GM21717 (cell line): ENCODE data around the gene WWP2.
"Not testable (repeated sequence)": the region's sequence is repeated elsewhere in the genome, so short reads cannot be mapped to it uniquely, and the experiment has no call there.

Experiments
- ATAC-seq: cut with Tn5 transposase; IDR thresholded peaks from one replicate; pipeline ENCODE4 v1.9.1; 2021; ENCODE audit warnings: mild to moderate bottlenecking, moderate library complexity; ENCODE audit not compliant: unreplicated experiment

WWP2 gene

DNA sequence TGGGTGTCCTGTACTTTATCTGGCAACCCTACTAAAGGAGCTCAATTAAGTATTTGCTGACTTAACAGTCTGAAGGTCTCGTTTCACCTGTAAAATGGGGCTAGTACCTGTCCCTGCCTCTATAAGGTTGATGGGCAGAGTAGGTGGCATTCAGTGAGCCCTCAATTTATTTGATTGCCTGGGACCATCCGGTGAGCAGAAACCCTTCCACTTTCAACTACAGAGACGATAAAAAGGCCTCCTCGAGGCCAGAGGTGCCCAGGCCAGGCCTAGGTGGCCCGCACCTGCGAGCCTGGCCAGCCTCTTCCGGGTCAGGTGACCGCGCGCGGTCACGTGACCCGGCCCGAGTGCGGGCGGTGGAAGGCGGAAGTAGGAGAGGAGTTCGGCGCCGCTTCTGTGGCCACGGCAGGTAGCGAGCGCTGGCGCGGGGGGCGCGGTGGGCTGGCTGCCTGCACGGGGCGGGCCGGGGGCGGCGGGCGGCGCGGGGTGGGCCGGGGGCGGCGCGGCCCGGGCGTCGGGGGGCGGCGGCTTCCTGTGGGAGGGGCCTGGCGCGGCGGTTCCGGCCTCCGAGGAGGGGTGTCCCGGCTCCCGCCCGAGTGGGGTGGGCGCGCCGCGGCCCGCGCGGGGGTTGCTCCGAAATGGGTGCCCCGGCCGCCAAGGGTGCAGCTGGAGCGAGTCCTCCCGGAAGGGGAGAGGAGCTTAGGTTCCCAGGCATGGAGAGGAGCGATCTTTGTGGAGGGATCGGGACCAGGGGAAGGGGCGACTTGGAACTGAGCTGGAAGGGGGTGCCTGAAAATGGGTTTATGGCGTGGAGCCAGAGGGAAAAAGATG, at the start of gene WWP2:
Gene WWP2, plus strand, starts transcription at position 350 of the 831 bp plus-strand sequence. CDS start 24,679 bp downstream, outside the sequence.
- ATAC-seq: peak; percentile 67

GRCh38 chr16:69712914-69713581, 49.1 kb upstream of the WWP2 start:
- ATAC-seq: no peak

- no peak for ATAC-seq
These were observed 45.1 kb upstream of the WWP2 start for GRCh38 chr16:69717066-69717465.

GRCh38 chr16:69718111-69718764, 43.9 kb upstream of the WWP2 start:
- ATAC-seq: no peak

- no peak for ATAC-seq
These were observed 41.2 kb upstream of the WWP2 start for GRCh38 chr16:69720822-69721430.

DNA sequence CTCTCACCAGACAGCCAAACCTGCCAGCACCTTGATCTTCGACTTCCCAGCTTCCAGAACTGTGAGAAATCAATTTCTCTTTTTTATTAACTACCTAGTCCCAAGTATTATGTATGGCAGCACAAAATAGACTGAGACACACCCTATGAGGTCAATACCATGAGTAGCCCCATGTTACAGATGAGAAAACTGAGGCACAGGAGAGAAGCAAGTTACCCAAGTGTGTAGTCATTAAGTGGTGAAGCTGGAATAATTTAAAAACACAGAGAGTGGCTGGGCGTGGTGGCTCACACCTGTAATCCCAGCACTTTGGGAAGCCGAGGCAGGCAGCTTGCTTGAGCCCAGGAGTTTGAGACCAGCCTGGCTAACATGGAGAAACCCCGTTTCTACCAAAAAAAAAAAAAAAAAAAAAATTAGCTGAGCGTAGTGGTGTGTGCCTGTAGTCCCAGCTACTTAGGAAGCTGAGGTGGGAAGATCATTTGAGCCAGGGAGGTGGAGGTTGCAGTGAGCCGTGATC, 40.6 kb upstream of the WWP2 start:
- no peak for ATAC-seq

DNA sequence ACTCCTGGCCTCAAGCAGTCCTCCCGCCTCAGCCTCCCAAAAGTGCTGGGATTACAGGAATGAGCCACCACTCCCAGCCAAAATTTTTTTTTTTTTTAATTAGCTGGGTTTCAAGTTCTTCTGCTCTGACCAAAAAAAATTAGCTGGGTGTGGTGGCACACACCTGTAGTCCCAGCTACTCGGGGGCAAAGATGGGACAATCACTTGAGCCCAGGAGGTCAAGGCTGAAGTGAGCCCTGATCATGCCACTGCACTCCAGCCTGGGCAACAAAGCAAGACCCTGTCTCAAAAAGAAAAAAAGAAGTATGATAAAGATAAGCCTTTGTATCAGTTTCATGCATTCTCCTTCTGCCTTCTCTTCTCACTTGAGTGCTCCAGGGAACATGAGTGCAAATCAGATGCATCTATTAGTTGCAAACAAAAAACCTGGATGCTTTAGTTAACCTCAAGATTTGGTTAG, 37.7 kb upstream of the WWP2 start:
- no peak for ATAC-seq

- ATAC-seq: no peak
These were observed 37.1 kb upstream of the WWP2 start for GRCh38 chr16:69724981-69725479.

GRCh38 chr16:69725480-69726312, 36.4 kb upstream of the WWP2 start:
- ATAC-seq: no peak

- peak; percentile 97 for ATAC-seq
These were observed 35.6 kb upstream of the WWP2 start, which contains the start of gene NQO1 for GRCh38 chr16:69726313-69727060. TSS of gene NQO1 (minus strand) at chr16:69726560. CDS start at chr16:69726439, 121 bp downstream.

GRCh38 chr16:69727916-69728270, 34.2 kb upstream of the WWP2 start:
- no peak for ATAC-seq

DNA sequence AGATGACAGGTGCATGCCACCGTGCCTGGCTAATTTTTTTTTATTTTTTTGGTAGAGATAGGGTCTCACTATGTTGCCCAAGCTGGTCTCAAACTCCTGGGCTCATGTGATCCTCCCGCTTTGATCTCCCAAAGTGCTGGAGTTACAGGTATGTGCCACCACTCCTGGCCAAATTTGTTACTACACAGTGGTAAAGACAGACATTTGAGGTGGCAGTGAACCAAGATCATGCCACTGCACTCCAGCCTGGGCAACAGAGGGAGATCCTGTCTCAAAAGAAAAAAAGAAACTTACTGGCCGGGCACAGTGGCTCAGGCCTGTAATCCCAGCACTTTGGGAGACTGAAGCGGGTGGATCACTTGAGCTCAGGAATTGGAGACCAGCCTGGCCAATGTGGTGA, 33.1 kb upstream of the WWP2 start:
- ATAC-seq: not testable (repeated sequence)

DNA sequence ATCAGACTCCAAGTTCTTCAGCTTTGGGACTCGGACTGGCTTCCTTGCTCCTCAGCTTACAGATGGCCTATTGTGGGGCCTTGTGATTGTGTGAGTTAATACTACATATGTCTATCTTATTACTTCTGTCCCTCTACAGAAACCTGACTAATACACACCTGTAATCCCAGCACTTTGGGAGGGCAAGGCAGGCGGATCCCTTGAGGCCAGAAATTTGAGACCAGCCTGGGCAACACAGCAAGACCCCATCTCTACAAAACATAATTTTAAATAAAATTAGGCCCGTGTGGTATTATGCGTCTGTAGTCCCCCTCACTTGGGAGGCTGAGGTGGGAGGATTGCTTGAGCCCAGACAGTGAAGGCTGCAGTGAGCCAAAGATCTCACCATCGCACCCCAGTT, 30.9 kb upstream of the WWP2 start:
- not testable (repeated sequence) for ATAC-seq

GRCh38 chr16:69732101-69732500, 30.0 kb upstream of the WWP2 start:
- ATAC-seq: no peak

DNA sequence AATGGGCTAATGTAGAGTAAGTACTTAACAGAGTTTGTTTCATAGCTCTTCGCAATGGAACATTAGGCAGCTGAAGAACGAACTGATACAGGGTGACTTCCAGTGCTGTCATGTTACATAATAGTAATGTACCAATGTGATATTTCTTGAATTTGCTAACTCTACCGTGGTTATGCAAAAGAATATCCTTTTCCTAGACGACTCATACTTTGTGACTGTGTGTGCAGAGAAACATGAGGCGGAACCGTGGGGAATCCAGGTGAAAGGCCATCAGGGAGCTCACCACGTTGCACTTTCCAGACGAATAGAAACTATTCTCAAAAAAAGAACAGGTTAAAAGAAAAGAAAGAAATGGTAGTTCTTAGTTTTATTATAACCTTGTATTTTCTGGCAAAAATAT, 20.6 kb upstream of the WWP2 start:
- no peak for ATAC-seq

GRCh38 chr16:69741951-69742904, 19.9 kb upstream of the WWP2 start:
- ATAC-seq: no peak

DNA sequence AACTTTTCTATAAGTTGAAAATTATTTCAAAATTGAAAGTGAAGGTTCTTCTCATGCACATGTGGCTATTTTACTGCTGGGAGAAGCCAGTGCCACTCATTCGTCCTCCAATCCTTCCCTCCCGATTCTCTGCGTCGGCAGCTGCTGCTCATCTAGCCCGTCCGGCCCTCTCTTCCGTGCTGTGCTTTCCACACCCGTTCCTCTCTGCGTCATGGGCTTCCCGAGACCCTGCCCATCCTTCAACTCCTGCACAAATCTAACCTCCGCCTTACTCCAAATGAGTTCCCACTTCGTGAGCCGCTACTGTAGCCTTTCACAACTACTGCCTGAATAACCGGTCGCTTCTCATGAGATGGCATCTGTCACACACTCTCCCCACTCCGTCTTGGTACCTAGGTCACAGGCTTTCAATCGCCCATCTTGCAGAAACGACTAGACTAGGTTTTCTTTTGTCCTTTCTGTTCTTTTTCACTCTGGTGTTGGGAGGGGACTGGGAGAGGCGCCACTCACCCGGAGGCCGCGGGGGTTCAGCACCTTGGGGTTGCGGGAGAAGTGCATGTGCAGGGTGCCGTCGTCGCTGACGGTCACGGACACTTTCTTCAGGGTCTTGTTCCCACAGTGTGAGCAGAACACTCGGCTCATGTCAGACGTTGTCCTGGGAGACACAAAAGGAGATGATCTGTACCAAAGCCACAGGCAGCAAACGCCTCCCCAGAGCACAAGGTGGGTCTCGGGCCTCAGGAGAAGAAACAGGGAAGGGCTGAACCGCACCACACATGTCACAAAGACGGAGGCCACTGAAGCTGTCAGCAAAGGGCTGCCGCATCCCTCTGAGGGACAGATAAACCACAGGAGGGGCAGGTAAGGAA, 17.5 kb upstream of the WWP2 start:
- no peak for ATAC-seq
